ENCODE results near the gene ERI3. TPM values are rescaled to one million over a fixed set of nuclear protein-coding genes. Genes with fewer than 3 reads are reported as not detected.

ERI3 gene
- total and polyA plus RNA-seq, 2 of the 4 experiments (the other 2 are of a cell fraction) = 56.6 to 70.9 TPM

DNA sequence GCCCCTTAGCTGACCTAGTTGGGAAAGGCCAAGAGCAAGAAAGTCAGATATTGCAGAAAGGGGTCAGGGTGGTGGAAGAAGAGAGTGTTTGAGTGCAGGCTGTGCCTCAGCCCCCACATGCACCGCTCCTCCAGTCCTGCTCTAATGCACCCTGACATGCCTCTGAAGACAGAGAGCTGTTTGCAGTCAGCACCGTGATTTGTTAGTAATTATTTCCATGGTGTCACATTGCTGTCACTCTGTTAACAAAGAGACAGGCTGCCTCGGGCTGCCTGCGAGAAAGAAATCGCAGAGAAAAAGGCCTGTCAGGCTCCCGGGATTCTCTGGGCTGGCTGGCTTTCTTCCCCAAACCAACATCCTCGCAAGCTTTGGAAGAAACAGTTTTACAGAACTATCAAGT, 58.3 kb downstream of the ERI3 start:
- no peaks in the 10 kb centered on the region for H3K4me1 ChIP-seq (ENCODE audit: control insufficient read depth, insufficient read depth, low read length)
- no peak overlapping the region for H3K23ac ChIP-seq (ENCODE audit: low read depth, low read length)
- intact Hi-C loops (cut with micrococcal nuclease) (no loop called here), dilution Hi-C loops (cut with HindIII; ENCODE audit: low sequenced_read_pairs, unreplicated experiment) (no loop called here), in situ Hi-C loops (cut with MboI; ENCODE audit: low sequenced_read_pairs) (no loop called here)
- H3K14ac ChIP-seq (replicated peaks; ENCODE audit: low read depth, low read length) = no peak overlapping the region
- H3K27ac ChIP-seq (ENCODE audit: insufficient read depth, low read length) = no peak overlapping the region
- no peak overlapping the region for H3K56ac ChIP-seq (ENCODE audit: extremely low read depth, insufficient read depth, low read length)
- CTCF ChIA-PET = no interaction called here
- no peaks in the 10 kb centered on the region for H3K9me3 ChIP-seq (ENCODE audit: control insufficient read depth, insufficient read depth, low read length)
- BruUV-seq (replicated peaks) = no TSS peak
- TF ChIP-seq, protein P1, sequence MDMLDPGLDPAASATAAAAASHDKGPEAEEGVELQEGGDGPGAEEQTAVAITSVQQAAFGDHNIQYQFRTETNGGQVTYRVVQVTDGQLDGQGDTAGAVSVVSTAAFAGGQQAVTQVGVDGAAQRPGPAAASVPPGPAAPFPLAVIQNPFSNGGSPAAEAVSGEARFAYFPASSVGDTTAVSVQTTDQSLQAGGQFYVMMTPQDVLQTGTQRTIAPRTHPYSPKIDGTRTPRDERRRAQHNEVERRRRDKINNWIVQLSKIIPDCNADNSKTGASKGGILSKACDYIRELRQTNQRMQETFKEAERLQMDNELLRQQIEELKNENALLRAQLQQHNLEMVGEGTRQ (IDR thresholded peaks at IDR 0.05; ENCODE audit: low read depth, low read length) = no peak
- no peak for TF ChIP-seq CEBPB (IDR thresholded peaks at IDR 0.05; ENCODE audit: low read depth, low read length)
- TF ChIP-seq RAD21 (IDR thresholded peaks at IDR 0.05; ENCODE audit: low read length) = no peak
- TF ChIP-seq POLR2A (IDR thresholded peaks at IDR 0.05; ENCODE audit: low read depth, low read length) = no peak
- POLR2A ChIA-PET (ENCODE audit: unreplicated experiment) = no interaction called here
- H3K27me3 ChIP-seq (ENCODE audit: control insufficient read depth, insufficient read depth, low read length) = no peaks in the 10 kb centered on the region
- WGBS, 2 experiments (ENCODE audit: extremely low coverage in 2 of 2, insufficient read length in 1 of 2) = 80% methylated on average over 5 of the region's 7 CpGs; no CpG with 5 or more reads in 1 of the 2 experiments
- DNase-seq (no peak), ATAC-seq (ENCODE audit: low read depth) (no peak)
- no peak overlapping the region for H2AK5ac ChIP-seq (ENCODE audit: low read depth, low read length)
- no peak overlapping the region for H4K5ac ChIP-seq (ENCODE audit: low read depth, low read length)
- H2AK9ac ChIP-seq (replicated peaks; ENCODE audit: low read depth, low read length, poor library complexity) = no peak overlapping the region
- H3K9me1 ChIP-seq (ENCODE audit: insufficient read depth, low read length) = no peaks in the 10 kb centered on the region; the same call in 1 of the 2 replicates
- H4K20me1 ChIP-seq (ENCODE audit: insufficient read depth, low read length) = no peaks in the 10 kb centered on the region
- H2BK5ac ChIP-seq (ENCODE audit: low read depth, low read length, poor library complexity, severe bottlenecking) = no peak overlapping the region
- H3K18ac ChIP-seq (ENCODE audit: low read depth, low read length) = no peak overlapping the region
- no peak overlapping the region for H2AFZ ChIP-seq (replicated peaks; ENCODE audit: low read length, poor library complexity)
- no peak overlapping the region for H3K4me3 ChIP-seq (ENCODE audit: insufficient read depth, low read depth, low read length)
- H2BK15ac ChIP-seq (ENCODE audit: low read depth, low read length) = no peak overlapping the region
- no peak overlapping the region for H4K8ac ChIP-seq (ENCODE audit: low read depth in 2 of 2, low read length in 2 of 2)
- no peak overlapping the region for H4K91ac ChIP-seq (ENCODE audit: insufficient read depth, low read depth, low read length)
- H3K4me2 ChIP-seq (ENCODE audit: low read depth, low read length) = no peak overlapping the region
- H3K9ac ChIP-seq (ENCODE audit: low read depth, low read length) = no peak overlapping the region
- H3K36me3 ChIP-seq (ENCODE audit: control insufficient read depth, insufficient read depth, low read length) = peaks cover 24% of the 10 kb centered on the region
- H3K79me1 ChIP-seq (ENCODE audit: low read depth in 1 of 2, low read length in 2 of 2) = 0 out of 4 replicates have a peak, but pooled peaks cover 0 to 3% of the 10 kb centered on the region in 2 experiments
- H2BK120ac ChIP-seq (ENCODE audit: low read depth, low read length) = no peak overlapping the region
- H3K4ac ChIP-seq (ENCODE audit: low read depth, low read length) = no peak overlapping the region
- H2BK20ac ChIP-seq (ENCODE audit: low read depth, low read length) = no peak overlapping the region

All from IMR-90 (cell line).